ENCODE results near the gene HYAL2.
A peak's percentile ranks its signal among the peaks of the same experiment; 100 is the strongest.
"Not testable (repeated sequence)": the region's sequence is repeated elsewhere in the genome, so short reads cannot be mapped to it uniquely, and the experiment has no call there.

Gene HYAL2

DNA sequence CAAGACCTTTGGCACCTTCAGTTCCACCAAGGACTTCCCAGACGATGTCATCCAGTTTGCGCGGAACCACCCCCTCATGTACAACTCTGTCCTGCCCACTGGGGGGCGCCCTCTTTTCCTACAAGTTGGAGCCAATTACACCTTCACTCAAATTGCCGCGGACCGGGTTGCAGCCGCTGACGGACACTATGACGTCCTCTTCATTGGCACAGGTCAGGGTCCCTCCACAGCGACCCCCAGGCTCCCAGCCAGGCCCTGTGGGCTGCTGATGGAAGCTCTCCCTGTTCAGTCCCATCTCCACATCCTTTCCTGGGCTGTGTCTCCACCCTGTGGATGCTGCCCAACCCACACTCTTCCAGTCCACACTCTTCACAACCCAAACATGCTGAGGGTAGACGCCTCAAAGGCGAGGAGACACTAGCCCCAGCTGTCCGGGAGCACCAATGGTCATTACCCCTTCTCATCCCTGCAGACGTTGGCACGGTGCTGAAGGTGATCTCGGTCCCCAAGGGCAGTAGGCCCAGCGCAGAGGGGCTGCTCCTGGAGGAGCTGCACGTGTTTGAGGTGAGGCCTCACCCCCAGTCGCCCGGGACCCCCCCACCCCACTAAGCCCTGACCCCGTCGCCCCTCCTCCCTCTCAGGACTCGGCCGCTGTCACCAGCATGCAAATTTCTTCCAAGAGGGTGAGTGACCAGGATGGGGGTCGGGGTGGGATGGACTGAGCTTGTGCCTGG lies 48.0 kb downstream of the HYAL2 start:
- no peak for DNase-seq (ENCODE audit: low read depth, low spot score)
- H3K4me3 ChIP-seq (ENCODE audit: low read depth, low read length), result no peak overlapping the region
- TF ChIP-seq, protein P1, sequence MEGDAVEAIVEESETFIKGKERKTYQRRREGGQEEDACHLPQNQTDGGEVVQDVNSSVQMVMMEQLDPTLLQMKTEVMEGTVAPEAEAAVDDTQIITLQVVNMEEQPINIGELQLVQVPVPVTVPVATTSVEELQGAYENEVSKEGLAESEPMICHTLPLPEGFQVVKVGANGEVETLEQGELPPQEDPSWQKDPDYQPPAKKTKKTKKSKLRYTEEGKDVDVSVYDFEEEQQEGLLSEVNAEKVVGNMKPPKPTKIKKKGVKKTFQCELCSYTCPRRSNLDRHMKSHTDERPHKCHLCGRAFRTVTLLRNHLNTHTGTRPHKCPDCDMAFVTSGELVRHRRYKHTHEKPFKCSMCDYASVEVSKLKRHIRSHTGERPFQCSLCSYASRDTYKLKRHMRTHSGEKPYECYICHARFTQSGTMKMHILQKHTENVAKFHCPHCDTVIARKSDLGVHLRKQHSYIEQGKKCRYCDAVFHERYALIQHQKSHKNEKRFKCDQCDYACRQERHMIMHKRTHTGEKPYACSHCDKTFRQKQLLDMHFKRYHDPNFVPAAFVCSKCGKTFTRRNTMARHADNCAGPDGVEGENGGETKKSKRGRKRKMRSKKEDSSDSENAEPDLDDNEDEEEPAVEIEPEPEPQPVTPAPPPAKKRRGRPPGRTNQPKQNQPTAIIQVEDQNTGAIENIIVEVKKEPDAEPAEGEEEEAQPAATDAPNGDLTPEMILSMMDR (IDR thresholded peaks at IDR 0.05; ENCODE audit: insufficient read depth, low read length, missing control alignments), result peak; percentile 83
- POLR2A ChIA-PET, result no interaction called here
- CTCF ChIA-PET, result interaction anchor here (0.8 to 40.0 kb wide), 20 partner anchors 8 to 85 kb away, joined by 3 to 1609 read pairs (median 6); partner anchors contain the start of genes GNAI2, GNAT1, HYAL3 and IFRD2

DNA sequence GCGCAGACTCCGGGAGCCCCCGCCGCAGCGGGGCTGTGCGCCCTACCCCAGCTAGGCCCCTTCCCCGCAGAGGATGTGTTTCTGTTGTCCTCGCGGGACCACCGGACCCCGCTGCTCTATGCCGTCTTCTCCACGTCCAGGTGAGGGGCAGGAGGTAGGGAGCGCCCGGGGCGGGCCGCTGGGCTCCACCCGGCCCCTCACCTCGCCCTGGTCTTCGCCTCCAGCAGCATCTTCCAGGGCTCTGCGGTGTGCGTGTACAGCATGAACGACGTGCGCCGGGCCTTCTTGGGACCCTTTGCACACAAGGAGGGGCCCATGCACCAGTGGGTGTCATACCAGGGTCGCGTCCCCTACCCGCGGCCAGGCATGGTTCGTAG lies 48.9 kb downstream of the HYAL2 start:
- TF ChIP-seq, protein P1 (IDR thresholded peaks at IDR 0.05; ENCODE audit: insufficient read depth, low read length, missing control alignments), result no peak
- ChIA-PET CTCF (interaction anchor here (1.0 to 40.0 kb wide), 4 partner anchors 9 to 80 kb away, joined by 3 to 1609 read pairs (median 154); partner anchors contain the start of genes GNAI2 and GNAT1), POLR2A (no interaction called here)
- no peak for DNase-seq (ENCODE audit: low read depth, low spot score)
- no peak overlapping the region for H3K4me3 ChIP-seq (ENCODE audit: low read depth, low read length)

DNA sequence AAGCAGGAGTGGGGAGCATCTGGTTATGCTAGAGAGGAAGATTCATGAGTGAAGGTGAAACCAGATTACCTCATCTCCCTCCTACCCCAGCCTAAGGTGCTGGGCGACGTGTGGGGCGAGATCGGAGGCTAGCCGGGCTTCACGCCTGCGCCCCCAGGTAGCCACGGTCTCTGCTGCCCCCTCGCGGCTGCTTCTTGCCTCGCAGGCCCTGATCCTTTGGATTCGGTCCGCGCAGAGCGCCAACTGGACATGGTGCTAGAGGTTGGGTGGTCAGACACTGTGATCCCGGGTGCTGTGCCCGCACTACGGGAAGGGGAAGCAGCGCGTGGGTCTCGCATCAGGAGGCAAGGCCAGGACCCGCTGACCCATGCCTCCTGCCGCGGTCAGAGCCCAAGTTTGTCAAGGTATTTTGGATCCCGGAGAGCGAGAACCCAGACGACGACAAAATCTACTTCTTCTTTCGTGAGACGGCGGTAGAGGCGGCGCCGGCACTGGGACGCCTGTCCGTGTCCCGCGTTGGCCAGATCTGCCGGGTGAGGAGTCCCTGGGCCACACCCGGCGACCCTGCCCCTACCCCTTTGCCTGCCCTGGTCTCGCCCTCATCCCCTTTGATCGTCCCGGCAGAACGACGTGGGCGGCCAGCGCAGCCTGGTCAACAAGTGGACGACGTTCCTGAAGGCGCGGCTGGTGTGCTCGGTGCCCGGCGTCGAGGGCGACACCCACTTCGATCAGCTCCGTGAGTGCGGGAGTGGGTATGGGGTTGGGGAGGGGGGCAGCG lies 49.4 kb downstream of the HYAL2 start:
- H3K4me3 ChIP-seq (ENCODE audit: low read depth, low read length), result peak overlapping the region; percentile 52
- ChIA-PET CTCF (interaction anchor here (0.8 to 40.0 kb wide), 7 partner anchors 9 to 101 kb away, joined by 3 to 1609 read pairs (median 4); partner anchors contain the start of genes GNAI2 and GNAT1), POLR2A (no interaction called here)
- TF ChIP-seq, protein P1 (IDR thresholded peaks at IDR 0.05; ENCODE audit: insufficient read depth, low read length, missing control alignments), result peak; percentile 98
- DNase-seq (ENCODE audit: low read depth, low spot score), result no peak

DNA sequence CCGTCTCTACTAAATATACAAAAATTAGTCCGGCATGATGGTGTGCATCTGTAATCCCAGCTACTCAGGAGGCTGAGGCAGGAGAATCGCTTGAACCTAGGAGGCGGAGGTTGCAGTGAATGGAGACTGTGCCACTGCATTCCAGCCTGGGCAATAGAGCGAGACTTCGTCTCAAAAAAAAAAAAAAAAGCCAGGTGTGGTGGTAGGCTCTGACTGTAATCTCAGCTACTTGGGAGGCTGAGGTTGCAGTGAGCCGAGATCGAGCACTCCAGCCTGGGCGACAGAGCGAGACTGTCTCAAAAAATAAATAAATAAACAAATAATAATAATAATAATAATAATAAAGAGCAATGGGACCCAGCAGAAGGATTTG lies 50.0 kb downstream of the HYAL2 start:
- POLR2A ChIA-PET; H3K4me3 ChIP-seq (ENCODE audit: low read depth, low read length); DNase-seq (ENCODE audit: low read depth, low spot score): not testable (repeated sequence)
- CTCF ChIA-PET, result interaction anchor here (0.6 to 40.0 kb wide), 8 partner anchors 9 to 101 kb away, joined by 3 to 1609 read pairs (median 4); partner anchors contain the start of genes GNAI2, GNAT1 and IFRD2

DNA sequence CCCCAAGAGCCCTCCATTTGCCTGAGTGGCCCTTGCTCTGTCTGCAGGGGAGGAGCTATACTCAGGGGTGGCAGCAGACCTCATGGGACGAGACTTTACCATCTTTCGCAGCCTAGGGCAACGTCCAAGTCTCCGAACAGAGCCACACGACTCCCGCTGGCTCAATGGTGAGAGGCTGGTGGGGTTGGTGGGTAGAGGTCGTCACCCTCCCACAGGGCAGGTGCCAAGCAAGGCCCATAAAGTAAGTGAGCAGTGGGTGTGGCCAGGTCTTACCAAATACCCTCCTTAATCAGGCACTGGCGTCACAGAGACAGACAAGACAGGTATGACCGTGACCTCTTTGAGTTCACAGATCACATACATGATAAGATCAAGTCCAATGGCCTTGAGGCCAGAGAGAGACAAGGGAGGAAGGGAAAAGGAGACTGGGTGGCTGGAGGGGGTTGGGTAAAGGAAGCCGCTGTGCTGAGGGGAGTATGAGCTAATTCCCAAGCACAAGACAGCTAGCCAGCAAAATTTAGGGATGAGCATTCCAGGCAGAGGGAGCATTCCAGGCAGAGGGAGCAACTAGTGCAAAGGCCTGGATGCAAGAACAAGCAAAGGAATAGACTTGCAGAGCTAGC lies 51.1 kb downstream of the HYAL2 start:
- no peak for DNase-seq (ENCODE audit: low read depth, low spot score)
- TF ChIP-seq, protein P1 (IDR thresholded peaks at IDR 0.05; ENCODE audit: insufficient read depth, low read length, missing control alignments), result no peak
- ChIA-PET POLR2A (no interaction called here), CTCF (interaction anchor here (0.6 to 40.0 kb wide), 8 partner anchors 8 to 78 kb away, joined by 3 to 1609 read pairs (median 6); partner anchors contain the start of genes GNAI2, GNAT1 and LSMEM2)
- no peak overlapping the region for H3K4me3 ChIP-seq (ENCODE audit: low read depth, low read length)

DNA sequence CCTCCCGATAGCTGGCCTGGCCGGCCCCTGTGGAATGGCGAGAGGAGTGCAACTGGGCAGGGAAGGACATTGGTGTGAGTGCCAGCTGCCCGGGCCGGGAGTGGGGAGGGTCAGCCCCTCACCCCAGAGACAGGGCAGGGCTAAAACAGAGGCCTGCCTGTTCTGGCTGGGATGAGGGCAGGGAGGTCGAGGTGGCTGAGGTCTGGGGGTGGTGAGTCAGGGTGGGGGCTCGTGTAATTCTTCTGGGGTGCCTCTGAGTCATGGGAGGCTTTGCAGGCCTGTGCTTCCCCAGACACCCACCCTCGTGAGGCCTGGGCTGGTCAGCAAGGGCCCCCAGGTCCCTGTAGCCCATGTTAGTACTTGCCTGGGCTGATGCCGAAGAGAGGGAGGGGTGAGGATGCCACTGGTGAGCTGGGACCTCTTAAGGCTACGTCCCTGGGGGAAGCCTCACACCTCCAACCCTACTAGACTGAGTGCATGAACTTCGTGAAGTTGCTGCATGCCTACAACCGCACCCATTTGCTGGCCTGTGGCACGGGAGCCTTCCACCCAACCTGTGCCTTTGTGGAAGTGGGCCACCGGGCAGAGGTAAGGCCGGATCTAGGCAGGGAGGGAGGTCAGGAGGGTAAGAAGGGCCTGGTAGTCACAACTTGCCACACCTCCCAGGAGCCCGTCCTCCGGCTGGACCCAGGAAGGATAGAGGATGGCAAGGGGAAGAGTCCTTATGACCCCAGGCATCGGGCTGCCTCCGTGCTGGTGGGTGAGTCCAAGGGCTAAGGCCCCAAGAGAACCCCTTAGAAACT lies 51.9 kb downstream of the HYAL2 start:
- TF ChIP-seq, protein P1 (IDR thresholded peaks at IDR 0.05; ENCODE audit: insufficient read depth, low read length, missing control alignments), result no peak
- DNase-seq (ENCODE audit: low read depth, low spot score), result no peak
- POLR2A ChIA-PET, result interaction anchor here (1.4 kb wide), 1 partner anchor 35 kb away, joined by 5 read pairs; the partner anchor contains the start of gene GNAI2
- H3K4me3 ChIP-seq (ENCODE audit: low read depth, low read length), result no peak overlapping the region
- CTCF ChIA-PET, result interaction anchor here (0.6 to 40.0 kb wide), 7 partner anchors 9 to 77 kb away, joined by 3 to 1609 read pairs (median 5); partner anchors contain the start of genes GNAI2, GNAT1 and LSMEM2

Data from AG04449 (cell line).